ENCODE measurements around the gene GDPD5. TPM values are rescaled to one million over a fixed set of nuclear protein-coding genes. Genes with fewer than 3 reads are reported as not detected.
A peak's percentile ranks its signal among the peaks of the same experiment; 100 is the strongest.
"Not testable (repeated sequence)": the region's sequence is repeated elsewhere in the genome, so short reads cannot be mapped to it uniquely, and the experiment has no call there.

Gene GDPD5
- polyA plus RNA-seq, 1 experiment = 1.4 TPM

- no peak overlapping the region for H3K27ac ChIP-seq (ENCODE audit: low read depth, low read length)
- ChIA-PET CTCF (interaction anchor here (6.5 kb wide), 1 partner anchor 14 kb away, joined by 48 read pairs; no protein-coding TSS in a partner anchor), POLR2A (no interaction called here)
- H3K27me3 ChIP-seq (ENCODE audit: control insufficient read depth, insufficient read depth, low read length) = no peaks in the 10 kb centered on the region
- H3K4me3 ChIP-seq (ENCODE audit: low read depth, low read length) = no peak overlapping the region
- no peak for TF ChIP-seq CTCF (IDR thresholded peaks at IDR 0.05; ENCODE audit: low read depth, low read length)
- no peak for DNase-seq (ENCODE audit: low read depth, low spot score)
- no peaks in the 10 kb centered on the region for H3K9me3 ChIP-seq (ENCODE audit: control insufficient read depth, insufficient read depth, low read length)
Observed at GRCh38 chr11:75421035-75421602, 104.6 kb downstream of the GDPD5 start.

DNA sequence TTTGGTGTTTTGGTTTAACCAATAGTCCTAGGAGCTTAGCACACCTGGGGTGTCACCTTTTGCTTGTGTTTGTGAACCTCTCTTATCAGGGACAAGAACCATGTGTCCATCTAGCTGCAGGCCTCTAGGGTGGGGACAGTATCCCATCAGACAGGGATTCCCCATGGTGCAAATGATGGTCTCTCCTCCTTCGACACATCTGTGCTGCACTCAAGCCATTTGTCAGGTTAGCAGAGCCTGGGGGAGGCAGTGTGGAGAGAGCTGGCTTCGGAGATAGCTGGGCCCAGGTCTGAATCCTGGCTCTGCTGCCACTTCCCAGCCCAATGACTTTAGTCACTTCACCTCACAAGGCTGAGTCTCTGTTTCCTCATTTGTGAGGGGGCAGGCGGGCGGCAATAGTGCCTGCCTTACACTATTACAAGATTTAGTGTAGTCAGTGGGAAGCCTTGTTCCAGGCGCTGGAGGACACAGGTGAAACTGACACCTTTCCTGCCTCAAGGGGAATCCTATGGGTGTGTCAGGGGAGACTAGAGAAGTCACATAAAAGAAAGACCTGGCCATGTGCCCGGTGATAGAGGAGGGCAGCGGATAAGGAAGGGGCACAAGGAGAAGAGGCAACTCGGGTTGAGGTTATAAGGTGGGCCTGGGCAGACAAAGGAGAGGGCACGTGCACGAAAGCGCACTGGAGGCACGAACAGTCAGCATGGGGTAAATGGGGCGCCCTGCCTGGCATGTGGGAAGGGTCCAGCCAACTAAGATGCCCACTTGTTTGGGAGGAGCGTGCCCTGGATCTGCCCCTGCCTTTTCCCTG, 105.3 kb downstream of the GDPD5 start:
- ChIA-PET POLR2A (no interaction called here), CTCF (interaction anchor here (6.5 kb wide), 1 partner anchor 13 kb away, joined by 48 read pairs; no protein-coding TSS in a partner anchor)
- Histone ChIP-seq H3K9me3 (ENCODE audit: control insufficient read depth, insufficient read depth, low read length) (no peaks in the 10 kb centered on the region), H3K27ac (ENCODE audit: low read depth, low read length) (no peak overlapping the region), H3K4me3 (ENCODE audit: low read depth, low read length) (no peak overlapping the region), H3K27me3 (ENCODE audit: control insufficient read depth, insufficient read depth, low read length) (no peaks in the 10 kb centered on the region)
- no peak for TF ChIP-seq CTCF (IDR thresholded peaks at IDR 0.05; ENCODE audit: low read depth, low read length)
- no peak for DNase-seq (ENCODE audit: low read depth, low spot score)

DNA sequence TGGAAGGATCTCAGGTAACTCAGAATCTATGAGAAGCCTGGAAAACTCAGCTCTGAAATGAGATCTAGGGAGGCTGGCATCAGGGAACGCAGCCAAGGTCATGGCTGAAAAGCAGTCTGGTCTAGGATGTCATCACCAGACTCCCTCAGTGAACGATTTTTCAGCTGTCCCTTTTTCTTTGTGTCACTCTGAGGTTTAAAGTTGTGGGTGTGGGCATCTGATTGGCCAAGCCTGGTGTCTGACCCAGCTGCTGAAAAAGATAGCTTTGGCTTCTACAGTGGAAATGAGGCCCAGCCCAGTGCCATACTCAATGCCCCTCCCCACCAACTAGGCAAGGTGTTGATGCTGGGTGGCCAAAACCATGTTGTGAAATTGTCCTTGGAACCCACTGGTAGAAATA, 111.9 kb downstream of the GDPD5 start:
- no peak for DNase-seq (ENCODE audit: low read depth, low spot score)
- Histone ChIP-seq H3K27ac (ENCODE audit: low read depth, low read length) (no peak overlapping the region), H3K27me3 (ENCODE audit: control insufficient read depth, insufficient read depth, low read length) (no peaks in the 10 kb centered on the region), H3K9me3 (ENCODE audit: control insufficient read depth, insufficient read depth, low read length) (no peaks in the 10 kb centered on the region), H3K4me3 (ENCODE audit: low read depth, low read length) (no peak overlapping the region)
- no peak for TF ChIP-seq CTCF (IDR thresholded peaks at IDR 0.05; ENCODE audit: low read depth, low read length)
- ChIA-PET POLR2A (interaction anchor here (0.9 kb wide), 1 partner anchor 148 kb away, joined by 5 read pairs; the partner anchor contains the start of gene SERPINH1), CTCF (no interaction called here)

- POLR2A ChIA-PET = not testable (repeated sequence)
Observed at GRCh38 chr11:75413146-75413545, 112.6 kb downstream of the GDPD5 start.

GRCh38 chr11:75409971-75410370, 115.8 kb downstream of the GDPD5 start:
- DNase-seq (ENCODE audit: low read depth, low spot score); CTCF ChIA-PET; H3K9me3 ChIP-seq (ENCODE audit: control insufficient read depth, insufficient read depth, low read length); H3K4me3 ChIP-seq (ENCODE audit: low read depth, low read length); H3K27ac ChIP-seq (ENCODE audit: low read depth, low read length); POLR2A ChIA-PET; H3K27me3 ChIP-seq (ENCODE audit: control insufficient read depth, insufficient read depth, low read length): not testable (repeated sequence)

More at GRCh38 chr11:75413146-75413545, 112.6 kb downstream of the GDPD5 start:
- H3K9me3 ChIP-seq (ENCODE audit: control insufficient read depth, insufficient read depth, low read length); CTCF ChIA-PET; DNase-seq (ENCODE audit: low read depth, low spot score); H3K27me3 ChIP-seq (ENCODE audit: control insufficient read depth, insufficient read depth, low read length); H3K4me3 ChIP-seq (ENCODE audit: low read depth, low read length): not testable (repeated sequence)
- peak overlapping the region; percentile 11 for H3K27ac ChIP-seq (ENCODE audit: low read depth, low read length)

DNA sequence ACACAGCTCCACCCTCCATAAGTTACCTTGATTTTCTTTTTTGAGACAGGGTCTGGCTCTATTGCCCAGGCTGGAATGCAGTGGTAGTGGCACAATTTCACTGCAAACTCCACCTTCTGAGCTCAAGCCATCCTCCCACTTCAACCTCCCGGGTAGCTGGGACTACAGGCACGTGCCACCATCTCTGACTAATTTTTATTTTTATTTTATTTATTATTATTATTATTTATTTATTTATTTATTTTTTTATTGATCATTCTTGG, 116.9 kb downstream of the GDPD5 start:
- no peak for DNase-seq (ENCODE audit: low read depth, low spot score)
- no peak overlapping the region for H3K27ac ChIP-seq (ENCODE audit: low read depth, low read length)
- H3K4me3 ChIP-seq (ENCODE audit: low read depth, low read length) = no peak overlapping the region
- CTCF ChIA-PET = interaction anchor here (0.8 to 3.9 kb wide), 7 partner anchors 9 to 124 kb away, joined by 3 to 48 read pairs (median 7); partner anchors contain the start of gene RPS3
- no peak for TF ChIP-seq CTCF (IDR thresholded peaks at IDR 0.05; ENCODE audit: low read depth, low read length)
- no peaks in the 10 kb centered on the region for H3K9me3 ChIP-seq (ENCODE audit: control insufficient read depth, insufficient read depth, low read length)
- H3K27me3 ChIP-seq (ENCODE audit: control insufficient read depth, insufficient read depth, low read length) = no peaks in the 10 kb centered on the region
- POLR2A ChIA-PET = interaction anchor here (1.3 kb wide), 1 partner anchor 10 kb away, joined by 4 read pairs; no protein-coding TSS in a partner anchor
